Activated naive CD8-positive, alpha-beta T cell treated with anti-CD3 and anti-CD28 coated beads for 36 hours (primary cell): Measurements from ENCODE around the gene GLDN. TPM values are rescaled to one million over a fixed set of nuclear protein-coding genes. Genes with fewer than 3 reads are reported as not detected.
A peak's percentile ranks its signal among the peaks of the same experiment; 100 is the strongest.

Experiments
- DNase-seq: peaks from one replicate; pipeline ENCODE4 v3.0.0; 2021
- H3K27ac Mint-ChIP-seq: one replicate; pipeline ENCODE4 v1.8.0; 2022; ENCODE audit warnings: mild to moderate bottlenecking, moderate library complexity, mixed read lengths
- H3K27me3 Mint-ChIP-seq: one replicate; pipeline ENCODE4 v1.8.0; 2022; ENCODE audit warnings: mild to moderate bottlenecking, mixed read lengths
- H3K36me3 Mint-ChIP-seq: one replicate; pipeline ENCODE4 v1.8.0; 2021; ENCODE audit warnings: mild to moderate bottlenecking, mixed read lengths
- H3K4me1 Mint-ChIP-seq: one replicate; pipeline ENCODE4 v1.8.0; 2021; ENCODE audit warnings: mixed read lengths
- H3K4me3 Mint-ChIP-seq: one replicate; pipeline ENCODE4 v1.8.0; 2022; ENCODE audit warnings: mild to moderate bottlenecking, moderate library complexity, mixed read lengths
- H3K9me3 Mint-ChIP-seq: one replicate; pipeline ENCODE4 v1.8.0; 2022; ENCODE audit warnings: mixed read lengths
- total RNA-seq, 2 experiments: library from RNA; stranded (reverse); gene quantifications; one replicate each; pipeline ENCODE4 v1.2.3, GENCODE V29; 2021

Gene GLDN
- total RNA-seq: not detected

GRCh38 chr15:51341366-51342226 lies at the start of gene GLDN:
Gene GLDN, plus strand, starts transcription at chr15:51341655. Its CDS starts 30 bp downstream, at chr15:51341685.
- peak; percentile 1 for DNase-seq
- H3K27ac Mint-ChIP-seq: no peak within 1 kb of the TSS
- no peaks in the 10 kb centered on the region for H3K36me3 Mint-ChIP-seq
- peaks cover 39% of the 10 kb centered on the region for H3K27me3 Mint-ChIP-seq
- no peaks in the 10 kb centered on the region for H3K4me1 Mint-ChIP-seq
- no peak within 1 kb of the TSS for H3K4me3 Mint-ChIP-seq
- no peaks in the 10 kb centered on the region for H3K9me3 Mint-ChIP-seq

DNA sequence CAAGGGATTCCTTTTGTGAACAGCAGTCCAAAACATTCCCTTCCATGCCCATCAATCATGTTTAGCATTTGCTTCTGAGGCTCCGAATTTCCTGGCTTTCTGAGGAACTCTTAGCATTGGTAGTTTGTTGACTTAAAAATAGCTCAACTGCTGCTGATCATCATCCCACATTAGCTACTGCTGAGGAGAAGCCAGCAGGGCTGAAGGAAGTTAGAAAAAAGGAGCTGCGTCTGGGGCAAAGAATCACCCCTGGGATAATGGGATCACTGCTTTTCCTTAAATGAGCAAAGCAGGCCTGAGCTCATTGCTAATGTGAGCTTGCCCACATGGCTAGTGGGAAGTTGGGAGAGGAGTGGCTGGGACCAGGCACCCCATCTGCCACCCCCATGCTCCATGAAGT lies 42.8 kb upstream of the GLDN start:
- Mint-ChIP-seq H3K36me3 (no peaks in the 10 kb centered on the region), H3K9me3 (no peaks in the 10 kb centered on the region), H3K27me3 (no peaks in the 10 kb centered on the region), H3K27ac (no peak overlapping the region), H3K4me3 (no peak overlapping the region), H3K4me1 (no peaks in the 10 kb centered on the region)
- no peak for DNase-seq

- Mint-ChIP-seq H3K9me3 (no peaks in the 10 kb centered on the region), H3K4me1 (no peaks in the 10 kb centered on the region), H3K4me3 (no peak overlapping the region), H3K27ac (no peak overlapping the region), H3K36me3 (no peaks in the 10 kb centered on the region), H3K27me3 (no peaks in the 10 kb centered on the region)
- no peak for DNase-seq
Observed at GRCh38 chr15:51299187-51300015, 42.1 kb upstream of the GLDN start.

GRCh38 chr15:51302480-51302879 lies 39.0 kb upstream of the GLDN start:
- no peak for DNase-seq
- Mint-ChIP-seq H3K27ac (no peak overlapping the region), H3K4me3 (no peak overlapping the region), H3K36me3 (no peaks in the 10 kb centered on the region), H3K27me3 (peaks cover 8% of the 10 kb centered on the region), H3K4me1 (no peaks in the 10 kb centered on the region), H3K9me3 (no peaks in the 10 kb centered on the region)

GRCh38 chr15:51303462-51303980 lies 37.9 kb upstream of the GLDN start:
- Mint-ChIP-seq H3K9me3 (no peaks in the 10 kb centered on the region), H3K4me3 (no peak overlapping the region), H3K27ac (no peak overlapping the region), H3K4me1 (no peaks in the 10 kb centered on the region), H3K27me3 (peaks cover 8% of the 10 kb centered on the region), H3K36me3 (no peaks in the 10 kb centered on the region)
- no peak for DNase-seq

DNA sequence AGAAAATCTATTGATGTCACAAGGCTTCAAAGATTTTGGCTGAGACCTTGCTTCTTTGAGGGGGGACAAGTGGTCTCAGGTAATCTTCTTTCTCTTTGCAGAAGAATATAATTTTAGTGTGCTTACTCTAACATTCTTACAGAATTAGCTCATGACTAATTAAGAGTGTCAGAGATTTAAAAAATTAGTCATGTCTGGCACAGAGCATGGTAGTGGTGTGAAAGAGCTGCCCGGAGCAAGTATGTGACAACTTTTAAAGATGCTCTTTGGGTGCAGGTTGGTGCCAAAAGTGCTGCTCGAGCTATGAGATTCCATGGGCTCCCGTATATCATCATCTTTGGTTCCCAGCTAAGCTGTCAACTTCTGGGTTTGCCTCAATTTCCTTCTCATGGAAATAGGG lies 34.1 kb upstream of the GLDN start:
- Mint-ChIP-seq H3K36me3 (no peaks in the 10 kb centered on the region), H3K27ac (no peak overlapping the region), H3K4me1 (no peaks in the 10 kb centered on the region), H3K4me3 (no peak overlapping the region), H3K27me3 (peaks cover 8% of the 10 kb centered on the region), H3K9me3 (no peaks in the 10 kb centered on the region)
- DNase-seq: no peak

- no peaks in the 10 kb centered on the region for H3K36me3 Mint-ChIP-seq
- H3K27me3 Mint-ChIP-seq: peaks cover 8% of the 10 kb centered on the region
- no peak for DNase-seq
- H3K9me3 Mint-ChIP-seq: no peaks in the 10 kb centered on the region
- no peaks in the 10 kb centered on the region for H3K4me1 Mint-ChIP-seq
- no peak overlapping the region for H3K27ac Mint-ChIP-seq
- H3K4me3 Mint-ChIP-seq: no peak overlapping the region
Observed at GRCh38 chr15:51307811-51308210, 33.6 kb upstream of the GLDN start.

DNA sequence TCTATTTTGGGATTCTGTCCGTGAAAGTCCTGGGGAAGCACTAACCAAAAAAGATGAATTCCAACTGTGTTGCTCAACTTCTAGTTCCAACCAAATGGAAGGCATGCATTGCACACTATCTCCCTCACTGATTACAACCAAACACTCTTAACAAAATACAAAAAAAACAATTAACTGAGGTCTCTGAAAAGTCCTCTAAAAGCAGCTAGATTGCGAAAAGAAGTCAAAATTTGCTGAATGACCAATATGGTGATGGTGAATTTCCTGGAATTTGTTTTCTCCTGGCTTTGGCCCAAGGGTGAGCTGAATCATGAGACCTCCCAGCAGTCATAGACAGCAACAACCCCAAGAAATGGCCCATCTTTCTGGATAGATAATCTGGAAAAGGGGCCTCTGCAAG lies 31.4 kb upstream of the GLDN start:
- no peak overlapping the region for H3K27ac Mint-ChIP-seq
- H3K9me3 Mint-ChIP-seq: no peaks in the 10 kb centered on the region
- no peaks in the 10 kb centered on the region for H3K4me1 Mint-ChIP-seq
- no peak for DNase-seq
- no peaks in the 10 kb centered on the region for H3K36me3 Mint-ChIP-seq
- peaks cover 7% of the 10 kb centered on the region for H3K27me3 Mint-ChIP-seq
- H3K4me3 Mint-ChIP-seq: no peak overlapping the region

GRCh38 chr15:51311510-51311909 lies 29.9 kb upstream of the GLDN start:
- H3K36me3 Mint-ChIP-seq: no peaks in the 10 kb centered on the region
- H3K9me3 Mint-ChIP-seq: no peaks in the 10 kb centered on the region
- no peaks in the 10 kb centered on the region for H3K4me1 Mint-ChIP-seq
- no peaks in the 10 kb centered on the region for H3K27me3 Mint-ChIP-seq
- DNase-seq: no peak
- no peak overlapping the region for H3K27ac Mint-ChIP-seq
- no peak overlapping the region for H3K4me3 Mint-ChIP-seq

- DNase-seq: no peak
- no peak overlapping the region for H3K4me3 Mint-ChIP-seq
Observed at GRCh38 chr15:51312166-51313073, 29.0 kb upstream of the GLDN start.

GRCh38 chr15:51313074-51313393 lies 28.4 kb upstream of the GLDN start:
- Mint-ChIP-seq H3K36me3 (no peaks in the 10 kb centered on the region), H3K4me1 (no peaks in the 10 kb centered on the region), H3K9me3 (no peaks in the 10 kb centered on the region), H3K27me3 (peaks cover 3% of the 10 kb centered on the region), H3K27ac (no peak overlapping the region), H3K4me3 (no peak overlapping the region)
- DNase-seq: no peak

More at GRCh38 chr15:51312166-51313073, 29.0 kb upstream of the GLDN start:
- Mint-ChIP-seq H3K4me1 (no peaks in the 10 kb centered on the region), H3K9me3 (no peaks in the 10 kb centered on the region), H3K27ac (no peak overlapping the region), H3K36me3 (no peaks in the 10 kb centered on the region), H3K27me3 (peaks cover 2% of the 10 kb centered on the region)

DNA sequence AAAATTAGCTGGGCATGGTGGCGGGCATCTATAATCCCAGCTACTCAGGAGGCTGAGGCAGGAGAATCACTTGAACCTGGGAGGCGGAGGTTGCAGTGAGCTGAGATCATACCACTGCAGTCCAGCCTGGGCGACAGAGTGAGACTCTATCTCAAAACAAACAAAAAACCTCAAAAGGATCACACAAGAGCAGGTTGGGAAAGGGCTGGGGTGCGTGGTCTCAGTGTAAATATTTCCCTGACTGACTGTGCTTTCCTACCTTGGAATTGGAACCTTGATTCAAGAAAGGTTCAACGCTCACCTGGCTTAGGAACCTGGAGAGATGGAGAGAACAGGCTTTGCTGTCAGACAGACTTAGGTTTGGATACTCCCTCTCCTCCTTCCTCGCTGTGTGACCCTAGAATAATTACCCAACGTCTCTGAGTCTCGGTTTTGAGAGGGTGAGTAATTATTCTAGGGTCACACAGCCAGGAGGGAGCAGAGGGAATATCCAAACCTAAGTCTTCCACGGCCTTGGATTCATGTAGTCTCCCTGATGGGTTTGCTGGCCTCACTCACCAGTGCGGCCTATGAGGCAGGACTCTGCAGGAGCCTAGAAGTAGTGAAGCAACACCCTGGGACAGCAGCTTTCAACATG lies 27.7 kb upstream of the GLDN start:
- H3K9me3 Mint-ChIP-seq: no peaks in the 10 kb centered on the region
- H3K27ac Mint-ChIP-seq: no peak overlapping the region
- no peaks in the 10 kb centered on the region for H3K36me3 Mint-ChIP-seq

DNA sequence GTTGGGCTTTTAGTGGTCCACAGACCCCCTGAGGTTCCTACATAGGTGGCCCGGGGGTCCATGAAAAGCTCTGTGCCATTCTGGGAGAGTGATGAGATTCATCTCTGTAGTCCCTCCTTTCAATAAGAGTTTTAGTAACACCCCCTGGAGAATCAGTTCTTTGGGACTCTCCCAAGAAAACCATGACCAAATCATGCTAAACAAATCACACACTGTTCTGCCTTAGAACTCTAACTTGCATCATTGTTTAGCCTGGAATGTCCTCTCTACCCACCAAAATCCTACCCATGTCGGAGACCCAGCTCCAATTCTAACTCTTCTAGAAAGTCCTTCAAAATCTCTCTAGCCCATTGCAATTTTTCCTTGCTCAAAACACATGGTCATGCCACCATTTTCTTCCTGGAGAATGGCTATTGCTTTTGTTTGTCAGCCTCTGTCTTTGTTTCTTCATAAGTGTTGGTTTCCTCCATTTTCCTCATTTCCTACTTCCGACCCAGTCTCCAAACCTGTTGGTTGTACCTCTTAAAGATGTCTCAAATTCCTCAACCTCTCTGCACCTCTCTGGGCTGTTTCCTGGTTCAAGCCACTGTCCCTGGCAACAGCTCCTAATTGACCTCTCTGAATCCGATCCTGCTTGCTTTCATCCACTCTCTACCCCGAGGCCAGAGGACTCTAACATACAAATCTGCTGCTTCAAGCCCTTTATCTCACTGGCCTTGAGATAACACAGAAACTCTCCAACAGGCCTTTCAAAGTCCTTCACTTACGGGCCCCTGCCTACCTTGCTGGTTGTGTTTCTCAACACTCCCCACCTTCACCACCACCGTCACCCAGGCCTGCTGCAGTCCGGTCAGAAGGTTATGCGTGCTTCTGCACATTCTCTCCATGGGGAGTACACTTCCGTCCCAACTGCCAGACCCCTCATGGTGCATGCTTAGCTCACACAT lies 26.8 kb upstream of the GLDN start:
- no peak for DNase-seq
- H3K4me1 Mint-ChIP-seq: no peaks in the 10 kb centered on the region
- no peak overlapping the region for H3K27ac Mint-ChIP-seq
- peaks cover 8% of the 10 kb centered on the region for H3K27me3 Mint-ChIP-seq
- H3K4me3 Mint-ChIP-seq: no peak overlapping the region
- H3K9me3 Mint-ChIP-seq: no peaks in the 10 kb centered on the region
- H3K36me3 Mint-ChIP-seq: no peaks in the 10 kb centered on the region

More for the DNA sequence above, 27.7 kb upstream of the GLDN start:
- Mint-ChIP-seq H3K4me3 (no peak overlapping the region), H3K27me3 (peaks cover 3% of the 10 kb centered on the region), H3K4me1 (no peaks in the 10 kb centered on the region)
- DNase-seq: no peak
